ENCODE data around the gene PADI3. TPM values are rescaled to one million over a fixed set of nuclear protein-coding genes. Genes with fewer than 3 reads are reported as not detected.

PADI3 gene
- total and polyA plus RNA-seq, 2 of the 4 experiments (the other 2 are of a cell fraction) = not detected

DNA sequence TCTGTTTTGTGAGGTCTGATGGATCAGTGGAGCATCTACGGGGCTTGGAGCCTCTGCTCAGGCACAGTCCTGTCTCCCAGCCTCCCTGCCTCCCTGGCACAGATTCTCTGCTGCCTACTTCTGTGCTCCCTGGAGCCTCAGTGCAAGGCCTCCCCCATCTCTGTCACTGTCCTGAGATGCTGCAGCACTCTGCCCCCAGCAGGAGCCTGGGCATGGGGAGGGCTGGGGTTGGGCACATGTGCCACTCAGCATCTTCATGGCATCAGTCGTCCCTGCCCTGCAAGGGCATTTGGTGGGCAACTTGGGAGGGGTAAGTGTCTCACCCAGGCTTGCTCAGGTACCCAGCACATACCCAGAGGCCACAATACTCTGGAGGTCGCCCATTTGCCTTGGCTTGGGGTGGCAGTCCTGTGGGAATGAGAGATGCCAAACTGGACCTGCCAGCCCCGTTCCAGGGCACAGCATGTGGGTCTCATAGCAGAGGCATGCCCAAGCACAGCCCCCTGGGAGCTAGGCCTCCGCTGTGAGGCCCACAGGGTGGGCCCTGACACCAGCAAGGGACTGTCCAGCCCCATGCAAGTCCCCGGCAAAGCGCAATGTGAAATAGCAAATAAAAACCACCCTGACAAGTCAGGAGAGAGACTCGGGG is 28.7 kb downstream of the PADI3 start:
- Histone ChIP-seq H4K20me1 (ENCODE audit: insufficient read depth, low read length) (no peaks in the 10 kb centered on the region), H3K4ac (ENCODE audit: low read depth, low read length) (no peak overlapping the region), H3K27ac (ENCODE audit: insufficient read depth, low read length) (no peak overlapping the region), H3K4me2 (ENCODE audit: low read depth, low read length) (no peak overlapping the region), H3K9me1 (ENCODE audit: insufficient read depth, low read length) (no peaks in the 10 kb centered on the region), H3K14ac (replicated peaks; ENCODE audit: low read depth, low read length) (no peak overlapping the region), H4K91ac (ENCODE audit: insufficient read depth, low read depth, low read length) (no peak overlapping the region), H3K9me3 (ENCODE audit: control insufficient read depth, insufficient read depth, low read length) (no peaks in the 10 kb centered on the region), H2BK15ac (ENCODE audit: low read depth, low read length) (no peak overlapping the region), H3K56ac (ENCODE audit: extremely low read depth, insufficient read depth, low read length) (no peak overlapping the region), H2BK5ac (ENCODE audit: low read depth, low read length, poor library complexity, severe bottlenecking) (no peak overlapping the region), H4K8ac (ENCODE audit: low read depth in 2 of 2, low read length in 2 of 2) (no peak overlapping the region), H3K79me1 (ENCODE audit: low read depth in 1 of 2, low read length in 2 of 2) (no peaks in the 10 kb centered on the region), H2AK9ac (replicated peaks; ENCODE audit: low read depth, low read length, poor library complexity) (no peak overlapping the region), H3K18ac (ENCODE audit: low read depth, low read length) (no peak overlapping the region), H2BK20ac (ENCODE audit: low read depth, low read length) (no peak overlapping the region), H3K4me1 (ENCODE audit: control insufficient read depth, insufficient read depth, low read length) (no peaks in the 10 kb centered on the region), H3K4me3 (ENCODE audit: insufficient read depth, low read depth, low read length) (no peak overlapping the region), H3K9ac (ENCODE audit: low read depth, low read length) (no peak overlapping the region), H4K5ac (ENCODE audit: low read depth, low read length) (no peak overlapping the region), H2AK5ac (ENCODE audit: low read depth, low read length) (no peak overlapping the region), H2BK120ac (ENCODE audit: low read depth, low read length) (no peak overlapping the region), H3K36me3 (ENCODE audit: control insufficient read depth, insufficient read depth, low read length) (no peaks in the 10 kb centered on the region), H3K27me3 (ENCODE audit: control insufficient read depth, insufficient read depth, low read length) (peaks cover 33% of the 10 kb centered on the region), H3K23ac (ENCODE audit: low read depth, low read length) (no peak overlapping the region), H2AFZ (replicated peaks; ENCODE audit: low read length, poor library complexity) (no peak overlapping the region)
- dilution Hi-C loops (cut with HindIII; ENCODE audit: low sequenced_read_pairs, unreplicated experiment) (no loop called here), intact Hi-C loops (cut with micrococcal nuclease) (no loop called here), in situ Hi-C loops (cut with MboI; ENCODE audit: low sequenced_read_pairs) (no loop called here)
- TF ChIP-seq CHD1 (IDR thresholded peaks at IDR 0.05; ENCODE audit: low read depth, low read length) (no peak), MAZ (IDR thresholded peaks at IDR 0.05; ENCODE audit: borderline replicate concordance, low read depth, low read length) (no peak), NFE2L2 (IDR thresholded peaks at IDR 0.05; ENCODE audit: low read depth, low read length) (no peak), MXI1 (IDR thresholded peaks at IDR 0.05; ENCODE audit: borderline replicate concordance, low read depth, low read length) (no peak), POLR2A (IDR thresholded peaks at IDR 0.05; ENCODE audit: low read depth, low read length) (no peak), RAD21 (IDR thresholded peaks at IDR 0.05; ENCODE audit: low read length) (no peak), FOS (IDR thresholded peaks at IDR 0.05; ENCODE audit: low read depth, low read length) (no peak), MAFK (IDR thresholded peaks at IDR 0.05; ENCODE audit: low read depth, low read length) (no peak), CEBPB (IDR thresholded peaks at IDR 0.05; ENCODE audit: low read depth, low read length) (no peak), SMC3 (IDR thresholded peaks at IDR 0.05; ENCODE audit: low read depth, low read length) (no peak), BHLHE40 (IDR thresholded peaks at IDR 0.05; ENCODE audit: low read depth, low read length) (no peak), RCOR1 (IDR thresholded peaks at IDR 0.05; ENCODE audit: insufficient replicate concordance, low read length) (no peak)
- TF ChIP-seq, protein P1, sequence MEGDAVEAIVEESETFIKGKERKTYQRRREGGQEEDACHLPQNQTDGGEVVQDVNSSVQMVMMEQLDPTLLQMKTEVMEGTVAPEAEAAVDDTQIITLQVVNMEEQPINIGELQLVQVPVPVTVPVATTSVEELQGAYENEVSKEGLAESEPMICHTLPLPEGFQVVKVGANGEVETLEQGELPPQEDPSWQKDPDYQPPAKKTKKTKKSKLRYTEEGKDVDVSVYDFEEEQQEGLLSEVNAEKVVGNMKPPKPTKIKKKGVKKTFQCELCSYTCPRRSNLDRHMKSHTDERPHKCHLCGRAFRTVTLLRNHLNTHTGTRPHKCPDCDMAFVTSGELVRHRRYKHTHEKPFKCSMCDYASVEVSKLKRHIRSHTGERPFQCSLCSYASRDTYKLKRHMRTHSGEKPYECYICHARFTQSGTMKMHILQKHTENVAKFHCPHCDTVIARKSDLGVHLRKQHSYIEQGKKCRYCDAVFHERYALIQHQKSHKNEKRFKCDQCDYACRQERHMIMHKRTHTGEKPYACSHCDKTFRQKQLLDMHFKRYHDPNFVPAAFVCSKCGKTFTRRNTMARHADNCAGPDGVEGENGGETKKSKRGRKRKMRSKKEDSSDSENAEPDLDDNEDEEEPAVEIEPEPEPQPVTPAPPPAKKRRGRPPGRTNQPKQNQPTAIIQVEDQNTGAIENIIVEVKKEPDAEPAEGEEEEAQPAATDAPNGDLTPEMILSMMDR (conservative IDR thresholded peaks at IDR 0.05; ENCODE audit: low read depth, low read length) = no peak
- TF ChIP-seq, protein P2, sequence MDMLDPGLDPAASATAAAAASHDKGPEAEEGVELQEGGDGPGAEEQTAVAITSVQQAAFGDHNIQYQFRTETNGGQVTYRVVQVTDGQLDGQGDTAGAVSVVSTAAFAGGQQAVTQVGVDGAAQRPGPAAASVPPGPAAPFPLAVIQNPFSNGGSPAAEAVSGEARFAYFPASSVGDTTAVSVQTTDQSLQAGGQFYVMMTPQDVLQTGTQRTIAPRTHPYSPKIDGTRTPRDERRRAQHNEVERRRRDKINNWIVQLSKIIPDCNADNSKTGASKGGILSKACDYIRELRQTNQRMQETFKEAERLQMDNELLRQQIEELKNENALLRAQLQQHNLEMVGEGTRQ (IDR thresholded peaks at IDR 0.05; ENCODE audit: low read depth, low read length) = no peak
- TF ChIP-seq, protein P3, sequence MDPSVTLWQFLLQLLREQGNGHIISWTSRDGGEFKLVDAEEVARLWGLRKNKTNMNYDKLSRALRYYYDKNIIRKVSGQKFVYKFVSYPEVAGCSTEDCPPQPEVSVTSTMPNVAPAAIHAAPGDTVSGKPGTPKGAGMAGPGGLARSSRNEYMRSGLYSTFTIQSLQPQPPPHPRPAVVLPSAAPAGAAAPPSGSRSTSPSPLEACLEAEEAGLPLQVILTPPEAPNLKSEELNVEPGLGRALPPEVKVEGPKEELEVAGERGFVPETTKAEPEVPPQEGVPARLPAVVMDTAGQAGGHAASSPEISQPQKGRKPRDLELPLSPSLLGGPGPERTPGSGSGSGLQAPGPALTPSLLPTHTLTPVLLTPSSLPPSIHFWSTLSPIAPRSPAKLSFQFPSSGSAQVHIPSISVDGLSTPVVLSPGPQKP (IDR thresholded peaks at IDR 0.05; ENCODE audit: borderline replicate concordance, low read depth, low read length) = no peak
- CTCF ChIA-PET = interaction anchor here (0.6 kb wide), 1 partner anchor 98 kb away, joined by 3 read pairs; no protein-coding TSS in a partner anchor
- ATAC-seq (ENCODE audit: low read depth) (no peak), DNase-seq (no peak)
- POLR2A ChIA-PET (ENCODE audit: unreplicated experiment) = no interaction called here
- WGBS, 2 experiments (ENCODE audit: extremely low coverage in 2 of 2, insufficient read length in 1 of 2) = 32% methylated on average over 3 of the region's 8 CpGs; no CpG with 5 or more reads in 1 of the 2 experiments
- no TSS peak for BruUV-seq (replicated peaks)
